ENCODE results near the gene TERT.

TERT gene

GRCh38 chr5:1215320-1216096, 79.4 kb downstream of the TERT start:
- DNase-seq: no peak

- DNase-seq: peak; percentile 49
Measured at GRCh38 chr5:1214936-1215220, 80.0 kb downstream of the TERT start.

- no peak for DNase-seq
Measured at GRCh38 chr5:1214163-1214935, 80.5 kb downstream of the TERT start.

- DNase-seq: no peak
Measured at GRCh38 chr5:1213508-1214162, 81.2 kb downstream of the TERT start.

- no peak for DNase-seq
Measured at GRCh38 chr5:1212881-1213280, 82.0 kb downstream of the TERT start.

- no peak for DNase-seq
Measured at GRCh38 chr5:1212271-1212670, 82.6 kb downstream of the TERT start.

- no peak for DNase-seq
Measured at GRCh38 chr5:1211701-1212100, 83.2 kb downstream of the TERT start.

GRCh38 chr5:1210832-1211251, 84.0 kb downstream of the TERT start:
- DNase-seq: no peak

- no peak for DNase-seq
Measured at GRCh38 chr5:1209896-1210776, 84.7 kb downstream of the TERT start.

- DNase-seq: no peak
Measured at GRCh38 chr5:1209489-1209852, 85.4 kb downstream of the TERT start.

GRCh38 chr5:1208743-1209488, 86.0 kb downstream of the TERT start:
- no peak for DNase-seq

GRCh38 chr5:1208221-1208742, 86.6 kb downstream of the TERT start:
- no peak for DNase-seq

- DNase-seq: no peak
Measured at GRCh38 chr5:1207555-1207954, 87.3 kb downstream of the TERT start.

GRCh38 chr5:1206521-1207412, 88.1 kb downstream of the TERT start:
- DNase-seq: no peak

GRCh38 chr5:1205255-1206180, 89.3 kb downstream of the TERT start:
- DNase-seq: no peak

GRCh38 chr5:1204693-1205242, 90.1 kb downstream of the TERT start:
- peak; percentile 66 for DNase-seq

- no peak for DNase-seq
Measured at GRCh38 chr5:1203968-1204692, 90.7 kb downstream of the TERT start.

- DNase-seq: no peak
Measured at GRCh38 chr5:1203311-1203967, 91.4 kb downstream of the TERT start.
